ENCODE results near the gene NCAPH2.

- TF ChIP-seq SETDB1 (IDR thresholded peaks at IDR 0.05; ENCODE audit: insufficient read length, low read length) (no peak), ZNF302 (tag by site-specific recombination; IDR thresholded peaks at IDR 0.05; ENCODE audit: low read depth) (no peak), ZBTB49 (tag by site-specific recombination; IDR thresholded peaks at IDR 0.05; ENCODE audit: low read depth) (no peak), ZNF133 (tag by site-specific recombination; IDR thresholded peaks at IDR 0.05) (no peak), CTCF (tag by site-specific recombination; IDR thresholded peaks at IDR 0.05) (no peak), ZNF311 (tag by site-specific recombination; IDR thresholded peaks at IDR 0.05; ENCODE audit: borderline replicate concordance) (no peak), ZNF138 (tag by site-specific recombination; IDR thresholded peaks at IDR 0.05; ENCODE audit: borderline replicate concordance) (no peak), REST (tag by site-specific recombination; IDR thresholded peaks at IDR 0.05) (no peak), ZNF513 (tag by site-specific recombination; IDR thresholded peaks at IDR 0.05) (no peak)
- TF ChIP-seq, protein P1, sequence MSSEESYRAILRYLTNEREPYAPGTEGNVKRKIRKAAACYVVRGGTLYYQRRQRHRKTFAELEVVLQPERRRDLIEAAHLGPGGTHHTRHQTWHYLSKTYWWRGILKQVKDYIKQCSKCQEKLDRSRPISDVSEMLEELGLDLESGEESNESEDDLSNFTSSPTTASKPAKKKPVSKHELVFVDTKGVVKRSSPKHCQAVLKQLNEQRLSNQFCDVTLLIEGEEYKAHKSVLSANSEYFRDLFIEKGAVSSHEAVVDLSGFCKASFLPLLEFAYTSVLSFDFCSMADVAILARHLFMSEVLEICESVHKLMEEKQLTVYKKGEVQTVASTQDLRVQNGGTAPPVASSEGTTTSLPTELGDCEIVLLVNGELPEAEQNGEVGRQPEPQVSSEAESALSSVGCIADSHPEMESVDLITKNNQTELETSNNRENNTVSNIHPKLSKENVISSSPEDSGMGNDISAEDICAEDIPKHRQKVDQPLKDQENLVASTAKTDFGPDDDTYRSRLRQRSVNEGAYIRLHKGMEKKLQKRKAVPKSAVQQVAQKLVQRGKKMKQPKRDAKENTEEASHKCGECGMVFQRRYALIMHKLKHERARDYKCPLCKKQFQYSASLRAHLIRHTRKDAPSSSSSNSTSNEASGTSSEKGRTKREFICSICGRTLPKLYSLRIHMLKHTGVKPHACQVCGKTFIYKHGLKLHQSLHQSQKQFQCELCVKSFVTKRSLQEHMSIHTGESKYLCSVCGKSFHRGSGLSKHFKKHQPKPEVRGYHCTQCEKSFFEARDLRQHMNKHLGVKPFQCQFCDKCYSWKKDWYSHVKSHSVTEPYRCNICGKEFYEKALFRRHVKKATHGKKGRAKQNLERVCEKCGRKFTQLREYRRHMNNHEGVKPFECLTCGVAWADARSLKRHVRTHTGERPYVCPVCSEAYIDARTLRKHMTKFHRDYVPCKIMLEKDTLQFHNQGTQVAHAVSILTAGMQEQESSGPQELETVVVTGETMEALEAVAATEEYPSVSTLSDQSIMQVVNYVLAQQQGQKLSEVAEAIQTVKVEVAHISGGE (tag by site-specific recombination; conservative IDR thresholded peaks at IDR 0.05; ENCODE audit: low read depth): no peak
These were observed 47.1 kb upstream of the NCAPH2 start for GRCh38 chr22:50460938-50461337.
